Natural killer cell (primary cell): ENCODE measurements around the gene TTC28. TPM values are rescaled to one million over a fixed set of nuclear protein-coding genes. Genes with fewer than 3 reads are reported as not detected.
A peak's percentile ranks its signal among the peaks of the same experiment; 100 is the strongest.

Source experiments
- ATAC-seq, 3 donors: fragments of 150-1000 bp in 2 of 3; fragments of 200-7000 bp in 1 of 3; cut with Tn5 transposase; 1 replicate in 1 of 3; 2 replicates in 2 of 3; pipeline ENCODE4 v1.10.0; 2021; ENCODE audit warnings: mild to moderate bottlenecking in 2 of 3, moderate library complexity in 2 of 3
- DNase-seq, 2 donors: peaks; one replicate each; pipeline versions ENCODE4 v3.0.0 to v3.0.0-alpha.2; 2013 to 2021; ENCODE audit warnings: mixed read lengths in 1 of 2
- H3K27ac ChIP-seq: one replicate; pipeline ENCODE4 v1.5.1; 2013; ENCODE audit warnings: mild to moderate bottlenecking, low read length
- H3K27me3 ChIP-seq: one replicate; pipeline ENCODE4 v1.6.1; 2013; ENCODE audit warnings: low read length; ENCODE audit not compliant: control insufficient read depth, insufficient read depth
- H3K36me3 ChIP-seq: one replicate; pipeline ENCODE4 v1.6.1; 2013; ENCODE audit warnings: low read length; ENCODE audit not compliant: control insufficient read depth, insufficient read depth
- H3K4me1 ChIP-seq: one replicate; pipeline ENCODE4 v1.6.1; 2013; ENCODE audit warnings: low read length; ENCODE audit not compliant: control insufficient read depth, insufficient read depth
- H3K4me3 ChIP-seq: one replicate; pipeline ENCODE4 v1.5.1; 2013; ENCODE audit warnings: low read length
- H3K9me3 ChIP-seq: one replicate; pipeline ENCODE4 v1.6.1; 2013; ENCODE audit warnings: low read length; ENCODE audit not compliant: control insufficient read depth, insufficient read depth
- H3K27ac Mint-ChIP-seq, 2 donors: one replicate each; pipeline ENCODE4 v1.8.0; 2022; ENCODE audit warnings: mild to moderate bottlenecking in 2 of 2, mixed read lengths in 2 of 2, moderate library complexity in 1 of 2
- H3K27me3 Mint-ChIP-seq, 2 donors: one replicate each; pipeline ENCODE4 v1.8.0; 2022; ENCODE audit warnings: low read depth in 2 of 2, mixed read lengths in 2 of 2
- H3K36me3 Mint-ChIP-seq: one replicate; pipeline ENCODE4 v1.8.0; 2022; ENCODE audit warnings: mixed read lengths
- H3K4me1 Mint-ChIP-seq, 2 donors: one replicate each; pipeline ENCODE4 v1.8.0; 2022; ENCODE audit warnings: mixed read lengths in 2 of 2
- H3K4me3 Mint-ChIP-seq: one replicate; pipeline ENCODE4 v1.8.0; 2022; ENCODE audit warnings: mild to moderate bottlenecking, moderate library complexity, mixed read lengths
- H3K9me3 Mint-ChIP-seq, 2 donors: one replicate each; pipeline ENCODE4 v1.8.0; 2022; ENCODE audit warnings: mixed read lengths in 2 of 2
- WGBS: methylation state at CpG from one replicate; pipeline ENCODE4 v1.1.7; 2013; ENCODE audit warnings: missing lambda C conversion rate; ENCODE audit not compliant: insufficient coverage; 5-methylcytosine and 5-hydroxymethylcytosine counted together
- intact Hi-C: fragments of 100-400 bp; cut with micrococcal nuclease; formaldehyde crosslinking; loops from one replicate; pipeline ENCODE4 v1.14.2; 2022
- total RNA-seq, 4 donors: library from RNA; stranded (reverse); fragments of 120-200 nt in 1 of 4; gene quantifications; one replicate each; pipeline versions ENCODE4 v1.2.3 to v1.2.4, GENCODE V29; 2013 to 2022
- TF ChIP-seq, protein P1 (sequence below): fragments of 200-600 bp; IDR thresholded peaks from one replicate; pipeline ENCODE4 v1.8.0; 2022; ENCODE audit warnings: antibody characterized with exemption

The TTC28 gene
- total RNA-seq, 3 donors from 2014 or later (not counting 1 experiment from before 2014, with no cell fraction given) = 4.1 to 10.0 (median 8.6) TPM

DNA sequence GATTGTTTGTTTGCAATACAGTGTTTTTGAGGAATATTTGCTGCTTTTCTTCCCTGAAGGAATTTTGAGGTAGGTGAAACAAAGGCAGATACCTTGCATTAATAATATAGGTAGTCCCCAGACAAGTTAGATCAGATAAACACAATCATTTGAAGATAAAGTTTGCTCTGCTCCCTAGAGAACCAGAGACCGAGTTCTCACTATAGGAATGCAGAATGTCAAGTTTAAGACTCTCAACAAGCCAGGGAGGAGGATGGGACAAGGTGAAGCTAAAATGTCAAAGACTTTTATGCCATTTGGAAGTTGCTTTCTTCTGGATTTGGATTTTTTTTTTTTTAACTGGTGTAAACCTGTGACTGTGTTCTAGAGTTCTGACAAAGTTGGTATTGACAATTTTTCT is 364.7 kb downstream of the TTC28 start:
- H3K36me3 ChIP-seq = no peaks in the 10 kb centered on the region
- no peak for ATAC-seq
- 85% methylated on average over 1 of the region's 1 CpG for WGBS
- H3K9me3 ChIP-seq = no peaks in the 10 kb centered on the region
- H3K4me3 ChIP-seq = no peak overlapping the region
- no peaks in the 10 kb centered on the region for H3K9me3 Mint-ChIP-seq
- TF ChIP-seq, protein P1, sequence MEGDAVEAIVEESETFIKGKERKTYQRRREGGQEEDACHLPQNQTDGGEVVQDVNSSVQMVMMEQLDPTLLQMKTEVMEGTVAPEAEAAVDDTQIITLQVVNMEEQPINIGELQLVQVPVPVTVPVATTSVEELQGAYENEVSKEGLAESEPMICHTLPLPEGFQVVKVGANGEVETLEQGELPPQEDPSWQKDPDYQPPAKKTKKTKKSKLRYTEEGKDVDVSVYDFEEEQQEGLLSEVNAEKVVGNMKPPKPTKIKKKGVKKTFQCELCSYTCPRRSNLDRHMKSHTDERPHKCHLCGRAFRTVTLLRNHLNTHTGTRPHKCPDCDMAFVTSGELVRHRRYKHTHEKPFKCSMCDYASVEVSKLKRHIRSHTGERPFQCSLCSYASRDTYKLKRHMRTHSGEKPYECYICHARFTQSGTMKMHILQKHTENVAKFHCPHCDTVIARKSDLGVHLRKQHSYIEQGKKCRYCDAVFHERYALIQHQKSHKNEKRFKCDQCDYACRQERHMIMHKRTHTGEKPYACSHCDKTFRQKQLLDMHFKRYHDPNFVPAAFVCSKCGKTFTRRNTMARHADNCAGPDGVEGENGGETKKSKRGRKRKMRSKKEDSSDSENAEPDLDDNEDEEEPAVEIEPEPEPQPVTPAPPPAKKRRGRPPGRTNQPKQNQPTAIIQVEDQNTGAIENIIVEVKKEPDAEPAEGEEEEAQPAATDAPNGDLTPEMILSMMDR = no peak
- H3K4me1 ChIP-seq = no peaks in the 10 kb centered on the region
- no peak overlapping the region for H3K27ac Mint-ChIP-seq
- peaks cover 8 to 18% of the 10 kb centered on the region in 2 donors for H3K27me3 Mint-ChIP-seq
- no peak for DNase-seq
- intact Hi-C loops = no loop called here
- no peak overlapping the region for H3K4me3 Mint-ChIP-seq
- H3K4me1 Mint-ChIP-seq = no peaks in the 10 kb centered on the region
- H3K27me3 ChIP-seq = no peaks in the 10 kb centered on the region
- H3K27ac ChIP-seq = no peak overlapping the region
- no peaks in the 10 kb centered on the region for H3K36me3 Mint-ChIP-seq

DNA sequence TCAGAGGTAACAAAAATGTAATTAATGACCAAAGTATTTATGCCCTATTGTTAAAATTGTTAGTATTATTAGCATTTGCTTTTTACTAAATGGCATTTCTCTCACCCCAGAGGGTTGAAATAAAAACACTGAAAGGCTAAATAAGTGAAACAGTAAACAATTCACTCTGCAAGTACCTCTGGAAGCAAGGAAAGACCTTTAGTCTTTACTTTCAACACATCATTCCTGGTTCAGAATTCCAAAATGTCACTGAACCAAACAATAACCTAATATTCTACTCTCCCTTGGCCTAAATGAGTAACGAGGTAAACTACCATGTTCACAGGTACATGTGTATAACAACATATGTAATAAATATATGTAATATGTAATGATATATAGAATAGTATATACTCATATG is 369.3 kb downstream of the TTC28 start:
- intact Hi-C loops = no loop called here
- H3K9me3 Mint-ChIP-seq = no peaks in the 10 kb centered on the region
- H3K4me3 ChIP-seq = no peak overlapping the region
- H3K27ac ChIP-seq = no peak overlapping the region
- H3K36me3 ChIP-seq = no peaks in the 10 kb centered on the region
- no peaks in the 10 kb centered on the region for H3K4me1 Mint-ChIP-seq
- no peak overlapping the region for H3K4me3 Mint-ChIP-seq
- H3K27me3 Mint-ChIP-seq = peaks cover 6 to 11% of the 10 kb centered on the region in 2 donors
- TF ChIP-seq, protein P1 = no peak
- no peaks in the 10 kb centered on the region for H3K4me1 ChIP-seq
- DNase-seq = no peak
- ATAC-seq = no peak
- H3K27me3 ChIP-seq = no peaks in the 10 kb centered on the region
- WGBS = no CpG with 5 or more reads among the region's 1 CpG
- no peaks in the 10 kb centered on the region for H3K9me3 ChIP-seq
- no peak overlapping the region for H3K27ac Mint-ChIP-seq
- no peaks in the 10 kb centered on the region for H3K36me3 Mint-ChIP-seq

DNA sequence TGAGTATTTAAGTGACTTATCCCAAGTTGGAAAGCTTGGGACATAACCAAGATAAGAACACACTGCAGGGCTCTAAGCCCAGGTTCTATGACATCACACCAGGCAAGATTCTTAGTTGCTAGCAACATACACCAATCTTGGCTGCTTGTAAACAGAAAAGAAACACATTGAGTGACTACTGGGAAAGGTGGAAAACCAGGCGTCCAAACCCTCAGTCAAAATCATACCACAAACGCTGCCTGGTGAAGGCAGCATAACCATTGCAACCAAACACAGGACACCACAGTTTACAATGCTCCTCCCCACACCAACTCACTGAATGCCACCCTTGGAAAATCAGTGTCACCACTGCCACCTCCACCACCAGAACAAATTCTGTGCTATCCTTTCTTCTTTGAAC is 379.9 kb downstream of the TTC28 start:
- Mint-ChIP-seq H3K9me3 (no peaks in the 10 kb centered on the region), H3K4me3 (no peak overlapping the region), H3K36me3 (no peaks in the 10 kb centered on the region), H3K4me1 (peaks cover 26 to 29% of the 10 kb centered on the region in 2 donors), H3K27ac (no peak overlapping the region), H3K27me3 (peaks cover 0 to 8% of the 10 kb centered on the region in 2 donors)
- Histone ChIP-seq H3K9me3 (no peaks in the 10 kb centered on the region), H3K4me1 (peaks cover 5% of the 10 kb centered on the region), H3K27ac (no peak overlapping the region), H3K27me3 (no peaks in the 10 kb centered on the region), H3K4me3 (no peak overlapping the region), H3K36me3 (no peaks in the 10 kb centered on the region)
- DNase-seq (no peak), ATAC-seq (peak in 1 of 3 donors; percentile 39)
- WGBS = 37% methylated on average over 2 of the region's 2 CpGs
- intact Hi-C loops = no loop called here
- TF ChIP-seq, protein P1 = no peak

DNA sequence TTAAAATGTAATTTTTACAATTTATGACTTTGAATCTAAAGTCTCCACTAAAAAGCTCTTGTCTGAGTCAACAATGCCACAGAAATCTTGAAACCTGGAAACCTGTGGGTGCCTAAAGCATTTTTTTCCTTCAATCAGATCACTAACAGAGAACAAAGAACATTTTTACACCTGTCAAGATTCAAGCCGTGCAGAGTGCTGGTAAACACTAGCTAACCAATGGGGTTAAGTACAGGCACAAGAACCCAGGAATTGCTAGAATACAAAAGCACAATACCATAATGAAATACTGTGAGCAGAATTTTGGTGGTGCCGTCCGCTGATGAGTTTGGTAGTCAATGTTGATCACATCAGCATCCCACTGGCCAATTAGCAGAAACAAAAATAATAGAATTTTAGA is 380.3 kb downstream of the TTC28 start:
- ATAC-seq = no peak
- H3K4me3 ChIP-seq = no peak overlapping the region
- H3K27me3 ChIP-seq = no peaks in the 10 kb centered on the region
- TF ChIP-seq, protein P1 = no peak
- no peak overlapping the region for H3K27ac ChIP-seq
- no peak for DNase-seq
- peaks cover 0 to 8% of the 10 kb centered on the region in 2 donors for H3K27me3 Mint-ChIP-seq
- no peaks in the 10 kb centered on the region for H3K9me3 ChIP-seq
- WGBS = 36% methylated on average over 1 of the region's 3 CpGs
- H3K36me3 Mint-ChIP-seq = no peaks in the 10 kb centered on the region
- peaks cover 5% of the 10 kb centered on the region for H3K4me1 ChIP-seq
- no peaks in the 10 kb centered on the region for H3K36me3 ChIP-seq
- intact Hi-C loops = no loop called here
- no peak overlapping the region for H3K4me3 Mint-ChIP-seq
- H3K9me3 Mint-ChIP-seq = no peaks in the 10 kb centered on the region
- no peak overlapping the region for H3K27ac Mint-ChIP-seq
- H3K4me1 Mint-ChIP-seq = peaks cover 26 to 29% of the 10 kb centered on the region in 2 donors
